Measurements from ENCODE around the gene ISL1.

ISL1 gene

GRCh38 chr5:51395245-51395644 lies 12.0 kb downstream of the ISL1 start:
- Mint-ChIP-seq H3K9me3 (ENCODE audit: low read depth) (peaks cover 7% of the 10 kb centered on the region), H3K36me3 (no peaks in the 10 kb centered on the region), H3K4me3 (no peak overlapping the region), H3K27me3 (peaks cover 49% of the 10 kb centered on the region), H3K27ac (no peak overlapping the region), H3K4me1 (ENCODE audit: low read depth) (no peaks in the 10 kb centered on the region)

- Mint-ChIP-seq H3K4me1 (ENCODE audit: low read depth) (no peaks in the 10 kb centered on the region), H3K36me3 (no peaks in the 10 kb centered on the region), H3K27ac (no peak overlapping the region), H3K4me3 (no peak overlapping the region), H3K9me3 (ENCODE audit: low read depth) (peaks cover 7% of the 10 kb centered on the region), H3K27me3 (peaks cover 48% of the 10 kb centered on the region)
Measured at GRCh38 chr5:51395666-51396356, 12.6 kb downstream of the ISL1 start.

GRCh38 chr5:51396797-51397196 lies 13.5 kb downstream of the ISL1 start:
- no peaks in the 10 kb centered on the region for H3K4me1 Mint-ChIP-seq (ENCODE audit: low read depth)
- H3K27me3 Mint-ChIP-seq, result peaks cover 40% of the 10 kb centered on the region
- H3K36me3 Mint-ChIP-seq, result no peaks in the 10 kb centered on the region
- peaks cover 7% of the 10 kb centered on the region for H3K9me3 Mint-ChIP-seq (ENCODE audit: low read depth)
- no peak overlapping the region for H3K27ac Mint-ChIP-seq
- H3K4me3 Mint-ChIP-seq, result no peak overlapping the region

- Mint-ChIP-seq H3K27ac (no peak overlapping the region), H3K4me1 (ENCODE audit: low read depth) (no peaks in the 10 kb centered on the region), H3K27me3 (peaks cover 34% of the 10 kb centered on the region), H3K36me3 (no peaks in the 10 kb centered on the region), H3K4me3 (no peak overlapping the region), H3K9me3 (ENCODE audit: low read depth) (peaks cover 7% of the 10 kb centered on the region)
Measured at GRCh38 chr5:51397996-51398395, 14.7 kb downstream of the ISL1 start.

- Mint-ChIP-seq H3K27ac (no peak overlapping the region), H3K4me1 (ENCODE audit: low read depth) (no peaks in the 10 kb centered on the region), H3K27me3 (peaks cover 34% of the 10 kb centered on the region), H3K36me3 (no peaks in the 10 kb centered on the region), H3K9me3 (ENCODE audit: low read depth) (peaks cover 7% of the 10 kb centered on the region), H3K4me3 (no peak overlapping the region)
Measured at GRCh38 chr5:51398875-51399642, 15.8 kb downstream of the ISL1 start.

- no peak overlapping the region for H3K4me3 Mint-ChIP-seq
- peaks cover 7% of the 10 kb centered on the region for H3K9me3 Mint-ChIP-seq (ENCODE audit: low read depth)
- no peaks in the 10 kb centered on the region for H3K36me3 Mint-ChIP-seq
- H3K27me3 Mint-ChIP-seq, result peaks cover 35% of the 10 kb centered on the region
- no peaks in the 10 kb centered on the region for H3K4me1 Mint-ChIP-seq (ENCODE audit: low read depth)
- no peak overlapping the region for H3K27ac Mint-ChIP-seq
Measured at GRCh38 chr5:51399643-51400006, 16.4 kb downstream of the ISL1 start.

- Mint-ChIP-seq H3K27ac (no peak overlapping the region), H3K9me3 (ENCODE audit: low read depth) (peaks cover 13% of the 10 kb centered on the region), H3K27me3 (peaks cover 12% of the 10 kb centered on the region), H3K36me3 (no peaks in the 10 kb centered on the region), H3K4me1 (ENCODE audit: low read depth) (no peaks in the 10 kb centered on the region), H3K4me3 (no peak overlapping the region)
Measured at GRCh38 chr5:51404255-51404654, 21.0 kb downstream of the ISL1 start.

GRCh38 chr5:51411921-51412325 lies 28.7 kb downstream of the ISL1 start:
- Mint-ChIP-seq H3K4me1 (ENCODE audit: low read depth) (no peaks in the 10 kb centered on the region), H3K36me3 (no peaks in the 10 kb centered on the region), H3K9me3 (ENCODE audit: low read depth) (peaks cover 9% of the 10 kb centered on the region), H3K27me3 (no peaks in the 10 kb centered on the region), H3K4me3 (no peak overlapping the region), H3K27ac (no peak overlapping the region)

GRCh38 chr5:51414516-51414915 lies 31.3 kb downstream of the ISL1 start:
- Mint-ChIP-seq H3K27me3 (no peaks in the 10 kb centered on the region), H3K4me1 (ENCODE audit: low read depth) (no peaks in the 10 kb centered on the region), H3K36me3 (no peaks in the 10 kb centered on the region), H3K27ac (no peak overlapping the region), H3K4me3 (no peak overlapping the region), H3K9me3 (ENCODE audit: low read depth) (no peaks in the 10 kb centered on the region)

- H3K9me3 Mint-ChIP-seq (ENCODE audit: low read depth), result no peaks in the 10 kb centered on the region
- H3K27ac Mint-ChIP-seq, result no peak overlapping the region
Measured at GRCh38 chr5:51416149-51416548, 32.9 kb downstream of the ISL1 start.

GRCh38 chr5:51433052-51433710 lies 49.9 kb downstream of the ISL1 start:
- H3K27me3 Mint-ChIP-seq, result no peaks in the 10 kb centered on the region

More at GRCh38 chr5:51416149-51416548, 32.9 kb downstream of the ISL1 start:
- Mint-ChIP-seq H3K36me3 (no peaks in the 10 kb centered on the region), H3K4me1 (ENCODE audit: low read depth) (no peaks in the 10 kb centered on the region), H3K4me3 (no peak overlapping the region), H3K27me3 (no peaks in the 10 kb centered on the region)

GRCh38 chr5:51439232-51439631 lies 56.0 kb downstream of the ISL1 start:
- Mint-ChIP-seq H3K4me1 (ENCODE audit: low read depth) (no peaks in the 10 kb centered on the region), H3K9me3 (ENCODE audit: low read depth) (peaks cover 14% of the 10 kb centered on the region), H3K36me3 (no peaks in the 10 kb centered on the region), H3K27ac (no peak overlapping the region), H3K27me3 (no peaks in the 10 kb centered on the region), H3K4me3 (no peak overlapping the region)

More at GRCh38 chr5:51433052-51433710, 49.9 kb downstream of the ISL1 start:
- Mint-ChIP-seq H3K9me3 (ENCODE audit: low read depth) (peaks cover 4% of the 10 kb centered on the region), H3K4me3 (no peak overlapping the region), H3K27ac (no peak overlapping the region), H3K36me3 (no peaks in the 10 kb centered on the region), H3K4me1 (ENCODE audit: low read depth) (no peaks in the 10 kb centered on the region)
